Stimulated activated memory B cell treated with anti-CD40 and anti-IgM and Interleukin-4, amounts not matched to agents 10 μg/mL and 1 μg/mL and 100 μg/mL, for 72 hours (primary cell): Measurements from ENCODE around the gene IRF8.

Source experiments
- ATAC-seq: fragments of 150-1000 bp; cut with Tn5 transposase; 2 replicates; pipeline ENCODE4 v1.10.0; 2021
- H3K27ac Mint-ChIP-seq: one replicate; pipeline ENCODE4 v1.8.0; 2022; ENCODE audit warnings: mild to moderate bottlenecking, mixed read lengths
- H3K27me3 Mint-ChIP-seq: one replicate; pipeline ENCODE4 v1.8.0; 2022; ENCODE audit warnings: mixed read lengths
- H3K36me3 Mint-ChIP-seq: one replicate; pipeline ENCODE4 v1.8.0; 2022; ENCODE audit warnings: mixed read lengths
- H3K4me1 Mint-ChIP-seq: one replicate; pipeline ENCODE4 v1.8.0; 2022; ENCODE audit warnings: mixed read lengths
- H3K4me3 Mint-ChIP-seq: one replicate; pipeline ENCODE4 v1.8.0; 2022; ENCODE audit warnings: mild to moderate bottlenecking, moderate library complexity, mixed read lengths
- H3K9me3 Mint-ChIP-seq: one replicate; pipeline ENCODE4 v1.8.0; 2022; ENCODE audit warnings: mixed read lengths

IRF8 gene

DNA sequence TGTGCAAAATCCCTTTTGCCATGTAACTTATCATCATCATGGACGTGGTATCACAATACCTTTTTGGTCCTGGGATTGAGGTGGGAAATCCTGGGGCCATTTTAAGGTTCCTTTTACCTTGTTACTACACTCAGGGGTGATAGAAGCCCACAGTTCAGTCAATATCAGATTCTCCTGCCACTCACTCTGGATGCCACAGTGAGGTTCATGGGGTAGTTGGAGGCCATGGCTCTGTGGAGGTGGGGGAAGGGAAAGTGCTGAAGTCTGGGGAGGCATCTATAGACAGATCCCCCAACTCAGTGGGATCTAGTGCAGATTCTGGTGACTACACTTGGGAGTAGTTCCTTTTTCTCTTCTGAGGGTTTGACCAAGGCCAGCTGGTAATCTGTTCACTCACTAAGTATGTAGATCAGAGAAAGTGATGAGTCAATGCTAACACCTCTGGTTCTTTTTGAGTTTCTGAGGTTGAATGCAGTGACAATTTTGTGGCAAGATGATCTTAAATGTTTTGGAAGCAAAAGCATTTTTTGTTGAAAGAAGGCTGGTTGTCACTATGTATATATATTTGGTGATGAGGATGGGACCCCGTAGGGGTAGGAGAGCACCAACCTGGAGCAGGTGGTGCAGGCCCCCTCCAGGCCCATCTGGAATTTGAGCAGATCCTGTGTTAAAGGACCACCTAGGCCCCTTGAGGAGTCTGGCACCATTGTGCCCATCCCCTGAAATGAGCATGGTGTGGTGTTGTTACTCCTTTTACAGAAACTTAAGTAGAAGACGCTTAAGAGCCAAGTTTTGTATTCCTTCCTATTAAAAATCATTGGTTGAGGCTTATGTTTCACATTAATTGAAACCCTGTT, 18.8 kb upstream of the IRF8 start:
- no peaks in the 10 kb centered on the region for H3K36me3 Mint-ChIP-seq
- no peak overlapping the region for H3K4me3 Mint-ChIP-seq
- peak overlapping the region; percentile 46 for H3K27ac Mint-ChIP-seq
- peak; percentile 79 for ATAC-seq
- no peaks in the 10 kb centered on the region for H3K27me3 Mint-ChIP-seq
- H3K9me3 Mint-ChIP-seq: peaks cover 4% of the 10 kb centered on the region
- peaks cover 51% of the 10 kb centered on the region for H3K4me1 Mint-ChIP-seq

DNA sequence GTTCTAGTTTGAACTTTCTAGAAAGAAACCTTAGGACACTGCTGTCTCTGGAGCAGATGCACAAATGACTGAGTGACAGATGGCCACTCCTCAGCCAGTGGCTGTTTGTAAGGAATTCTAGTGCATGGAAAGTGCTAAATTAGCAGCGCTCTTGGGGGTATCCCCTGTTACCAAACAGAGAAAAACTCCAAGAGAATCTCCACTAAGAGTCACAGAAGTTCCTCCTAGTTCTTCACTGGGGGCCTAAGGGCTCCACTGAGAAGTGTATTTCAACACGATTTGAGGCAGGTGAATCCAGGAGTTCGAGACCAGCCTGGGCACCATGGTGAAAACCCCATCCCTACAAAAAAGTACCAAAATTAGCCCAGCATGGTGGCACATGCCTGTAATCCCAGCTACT, 18.1 kb upstream of the IRF8 start:
- Mint-ChIP-seq H3K36me3 (no peaks in the 10 kb centered on the region), H3K4me1 (peaks cover 53% of the 10 kb centered on the region), H3K27me3 (no peaks in the 10 kb centered on the region), H3K27ac (peak overlapping the region; percentile 68), H3K9me3 (peaks cover 4% of the 10 kb centered on the region), H3K4me3 (no peak overlapping the region)
- ATAC-seq: no peak

DNA sequence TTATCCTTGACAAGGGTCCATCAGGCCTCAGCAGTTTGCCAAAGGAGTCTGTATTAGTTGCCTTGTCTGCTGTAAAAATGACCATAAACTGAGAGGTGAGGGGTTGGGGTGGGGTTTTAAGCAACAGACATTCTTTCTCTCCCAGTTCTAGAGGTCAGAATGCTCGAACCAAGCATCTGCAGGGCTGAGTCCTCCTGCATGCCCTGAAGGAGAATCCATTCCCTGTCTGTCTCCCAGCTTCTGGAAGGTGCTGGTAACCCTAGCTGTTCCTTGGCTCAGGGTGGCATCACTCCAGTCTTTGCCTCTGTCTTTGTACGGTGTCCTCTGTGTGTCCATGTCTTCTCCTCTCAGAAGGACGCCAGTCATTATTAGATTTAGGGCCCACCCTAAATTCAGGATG, 17.5 kb upstream of the IRF8 start:
- ATAC-seq: no peak
- peak overlapping the region; percentile 68 for H3K27ac Mint-ChIP-seq
- H3K4me1 Mint-ChIP-seq: peaks cover 53% of the 10 kb centered on the region
- H3K4me3 Mint-ChIP-seq: no peak overlapping the region
- H3K36me3 Mint-ChIP-seq: no peaks in the 10 kb centered on the region
- H3K9me3 Mint-ChIP-seq: peaks cover 4% of the 10 kb centered on the region
- no peaks in the 10 kb centered on the region for H3K27me3 Mint-ChIP-seq

DNA sequence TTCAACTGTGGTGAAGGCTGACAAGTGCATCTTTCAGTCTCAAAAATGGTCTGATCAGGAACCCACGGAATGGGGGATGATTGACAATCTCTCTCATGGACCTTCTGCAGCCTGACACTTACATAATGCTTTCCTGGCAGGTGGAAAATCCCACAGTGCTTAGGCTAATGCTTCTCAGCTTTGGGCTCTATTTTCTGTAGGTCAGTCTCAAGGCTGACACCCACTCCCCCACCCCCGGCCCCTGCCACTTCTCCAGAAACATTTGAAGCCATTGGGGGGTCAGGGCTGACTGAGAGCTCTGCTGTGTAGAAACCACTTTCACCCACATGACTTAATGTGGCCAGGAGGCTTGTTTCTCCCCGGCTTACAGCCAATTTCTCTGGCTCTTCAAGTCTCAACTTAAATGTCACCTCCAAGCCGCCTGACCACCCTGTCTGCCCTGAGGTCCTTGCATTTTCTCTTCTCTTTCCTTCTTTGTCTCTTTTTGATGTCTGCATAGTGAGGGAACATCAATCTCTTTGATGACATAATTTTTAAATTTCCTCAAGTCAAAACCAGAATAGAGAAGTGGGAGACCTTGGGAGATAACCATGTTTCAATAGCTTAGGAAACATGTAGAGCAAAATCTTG, 16.7 kb upstream of the IRF8 start:
- H3K36me3 Mint-ChIP-seq: no peaks in the 10 kb centered on the region
- no peaks in the 10 kb centered on the region for H3K27me3 Mint-ChIP-seq
- peaks cover 56% of the 10 kb centered on the region for H3K4me1 Mint-ChIP-seq
- ATAC-seq: peak; percentile 90
- no peak overlapping the region for H3K4me3 Mint-ChIP-seq
- H3K9me3 Mint-ChIP-seq: peaks cover 2% of the 10 kb centered on the region
- peak overlapping the region; percentile 68 for H3K27ac Mint-ChIP-seq

DNA sequence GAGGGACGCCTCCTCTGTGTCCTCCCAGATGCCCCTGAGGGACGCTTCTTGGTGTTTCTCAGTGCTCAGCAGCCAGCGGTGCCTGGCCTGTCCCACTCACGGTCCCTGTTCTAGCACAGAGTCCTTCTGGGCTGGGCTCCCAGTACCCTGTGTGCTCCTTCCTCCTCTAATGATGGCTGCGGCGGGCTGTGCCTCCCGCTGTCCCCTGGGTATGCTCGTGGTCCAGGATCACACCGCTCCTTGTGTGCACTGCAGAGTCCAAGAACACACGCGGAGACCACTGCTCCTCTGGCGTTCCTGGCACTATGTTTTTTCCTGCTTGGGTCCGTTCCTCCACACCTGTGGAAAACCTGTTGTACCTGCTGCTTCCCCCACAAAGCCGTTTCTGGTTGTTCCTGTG, 15.1 kb upstream of the IRF8 start:
- H3K36me3 Mint-ChIP-seq: no peaks in the 10 kb centered on the region
- H3K27ac Mint-ChIP-seq: peak overlapping the region; percentile 72
- ATAC-seq: no peak
- H3K4me3 Mint-ChIP-seq: no peak overlapping the region
- no peaks in the 10 kb centered on the region for H3K27me3 Mint-ChIP-seq
- H3K4me1 Mint-ChIP-seq: peaks cover 69% of the 10 kb centered on the region
- H3K9me3 Mint-ChIP-seq: no peaks in the 10 kb centered on the region

DNA sequence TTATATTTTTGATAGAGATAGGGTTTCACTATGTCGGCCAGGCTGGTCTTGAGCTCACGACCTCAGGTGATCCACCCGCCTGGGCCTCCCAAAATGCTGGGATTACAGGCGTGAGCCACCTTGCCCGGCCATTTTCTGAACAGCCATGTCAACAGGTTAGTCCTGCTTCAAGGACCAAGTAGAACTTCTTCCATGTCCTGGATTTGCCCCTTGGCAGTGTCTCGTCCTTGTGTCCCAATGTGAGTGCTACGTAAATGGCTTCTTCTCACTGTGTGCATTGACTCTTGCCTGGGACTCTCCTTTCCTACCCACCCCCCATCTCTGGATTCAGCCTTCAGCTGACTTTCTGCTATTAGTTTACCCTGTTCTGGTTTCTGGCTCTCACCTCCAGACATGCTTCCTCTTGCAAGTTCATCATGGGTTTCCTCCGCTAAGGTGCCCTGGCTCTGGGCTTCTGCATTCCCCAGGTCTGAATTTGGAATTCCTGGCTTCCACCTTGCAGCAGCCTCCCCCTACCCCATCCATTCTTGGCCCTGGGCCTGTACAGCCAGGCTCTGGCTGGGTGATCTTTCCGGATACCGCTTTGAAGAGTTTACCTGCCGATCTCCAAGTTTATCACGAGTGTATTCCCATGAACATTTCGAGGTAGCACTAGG, 14.0 kb upstream of the IRF8 start:
- Mint-ChIP-seq H3K36me3 (no peaks in the 10 kb centered on the region), H3K27ac (peak overlapping the region; percentile 72), H3K4me1 (peaks cover 76% of the 10 kb centered on the region), H3K4me3 (no peak overlapping the region), H3K27me3 (no peaks in the 10 kb centered on the region), H3K9me3 (no peaks in the 10 kb centered on the region)
- ATAC-seq: no peak

DNA sequence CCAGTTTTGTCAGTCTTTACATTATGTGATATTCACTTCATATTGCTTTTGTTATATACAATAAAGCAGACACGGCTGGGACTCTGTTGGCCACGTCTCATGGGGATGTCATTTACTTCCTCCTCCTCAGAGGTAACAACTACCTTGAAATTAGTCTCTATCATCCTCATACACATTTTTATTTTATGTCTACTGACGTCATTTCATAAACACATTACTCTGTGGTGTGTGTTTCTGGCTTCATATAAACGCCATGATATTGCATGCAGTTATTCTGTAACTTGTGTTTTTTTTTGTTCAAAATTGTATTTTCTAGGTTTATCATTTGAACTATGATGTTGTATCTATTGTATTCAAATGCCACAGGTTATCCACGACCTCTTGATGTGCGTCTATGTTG, 13.4 kb upstream of the IRF8 start:
- Mint-ChIP-seq H3K4me1 (peaks cover 70% of the 10 kb centered on the region), H3K27me3 (no peaks in the 10 kb centered on the region), H3K4me3 (no peak overlapping the region)

DNA sequence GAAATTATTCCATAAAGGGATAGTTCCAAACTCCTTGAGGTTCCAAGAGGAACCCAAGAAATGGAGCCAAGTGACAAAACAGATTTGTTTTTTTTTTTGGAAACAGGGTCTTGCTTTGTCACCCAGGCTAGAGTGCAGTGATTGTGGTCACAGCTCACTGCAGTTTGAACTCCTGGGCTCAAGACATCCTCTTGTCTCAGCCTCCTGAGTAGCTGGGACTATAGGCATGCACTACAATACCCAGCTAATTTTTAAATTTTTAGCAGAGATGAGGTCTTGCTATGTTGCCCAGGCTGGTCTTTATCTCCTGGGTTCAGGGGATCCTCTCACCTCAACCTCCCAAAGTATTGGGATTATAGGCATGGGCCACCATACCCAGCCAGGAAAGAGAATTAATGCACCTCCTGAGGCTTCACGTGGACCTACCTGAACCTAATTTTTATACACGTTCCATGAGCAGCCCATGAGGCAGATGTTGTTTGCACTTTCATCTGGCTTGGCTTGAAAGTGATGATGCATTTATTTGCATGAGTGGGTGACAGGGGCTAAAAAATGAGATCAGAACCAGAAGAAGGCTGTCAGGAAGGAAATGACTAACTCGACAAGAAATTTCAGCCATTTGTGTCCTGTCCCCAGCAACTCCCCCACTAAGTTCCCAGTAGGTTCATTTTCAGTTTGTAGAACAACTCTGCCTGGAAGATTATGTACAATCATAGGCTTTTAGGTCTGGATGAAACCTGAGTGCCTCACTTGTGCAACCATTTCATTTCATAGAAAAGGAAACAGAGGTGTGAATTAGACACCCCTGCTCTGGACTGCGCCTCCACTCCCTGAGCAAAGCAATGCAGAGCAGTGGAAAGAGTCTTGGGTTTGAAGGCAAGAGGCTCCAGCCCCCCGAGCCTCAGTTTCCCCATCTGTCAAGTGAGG, 10.3 kb upstream of the IRF8 start:
- ATAC-seq: peak; percentile 91
- H3K4me1 Mint-ChIP-seq: peaks cover 53% of the 10 kb centered on the region
- peak overlapping the region; percentile 9 for H3K4me3 Mint-ChIP-seq
- peak overlapping the region; percentile 89 for H3K27ac Mint-ChIP-seq
- no peaks in the 10 kb centered on the region for H3K36me3 Mint-ChIP-seq
- no peaks in the 10 kb centered on the region for H3K27me3 Mint-ChIP-seq
- no peaks in the 10 kb centered on the region for H3K9me3 Mint-ChIP-seq

More for the DNA sequence above, 13.4 kb upstream of the IRF8 start:
- H3K36me3 Mint-ChIP-seq: no peaks in the 10 kb centered on the region
- H3K27ac Mint-ChIP-seq: peak overlapping the region; percentile 50
- ATAC-seq: no peak
- no peaks in the 10 kb centered on the region for H3K9me3 Mint-ChIP-seq

DNA sequence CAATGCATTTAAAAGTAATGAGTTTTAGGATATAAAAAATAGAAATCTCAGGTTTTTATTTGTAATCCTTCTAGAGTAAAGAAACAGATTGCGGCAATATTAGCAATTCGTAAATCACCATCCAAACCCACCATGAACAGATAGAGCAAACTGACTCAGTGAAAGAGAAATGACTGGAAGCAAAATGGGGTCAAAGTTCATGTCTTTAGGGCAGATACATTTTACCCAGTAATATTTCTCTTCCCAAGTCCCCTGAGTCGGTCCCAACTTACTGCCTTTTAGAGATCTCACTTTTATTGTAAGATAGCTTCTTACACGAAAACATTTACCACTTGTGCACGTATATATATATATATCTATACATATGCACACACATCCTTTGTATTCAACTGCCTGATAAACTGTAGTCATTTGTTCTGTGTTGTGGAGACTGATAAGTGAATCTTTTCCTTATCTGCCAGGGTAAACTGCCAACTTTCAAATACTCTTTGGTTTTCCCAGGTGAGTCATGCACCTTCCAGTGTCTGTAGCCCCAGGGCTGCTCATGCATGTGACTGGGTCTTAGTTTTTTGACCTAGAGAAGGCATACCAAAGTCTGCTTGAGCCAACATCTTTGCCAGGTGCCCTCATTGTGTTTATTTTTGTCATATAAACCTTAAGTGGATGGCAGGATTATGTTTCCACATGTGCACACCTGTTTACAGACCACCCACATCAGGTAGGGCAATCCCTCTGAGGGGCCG, 7.8 kb upstream of the IRF8 start:
- no peaks in the 10 kb centered on the region for H3K27me3 Mint-ChIP-seq
- H3K4me3 Mint-ChIP-seq: no peak overlapping the region
- H3K9me3 Mint-ChIP-seq: no peaks in the 10 kb centered on the region
- ATAC-seq: no peak
- H3K27ac Mint-ChIP-seq: peak overlapping the region; percentile 45
- peaks cover 47% of the 10 kb centered on the region for H3K4me1 Mint-ChIP-seq
- no peaks in the 10 kb centered on the region for H3K36me3 Mint-ChIP-seq

DNA sequence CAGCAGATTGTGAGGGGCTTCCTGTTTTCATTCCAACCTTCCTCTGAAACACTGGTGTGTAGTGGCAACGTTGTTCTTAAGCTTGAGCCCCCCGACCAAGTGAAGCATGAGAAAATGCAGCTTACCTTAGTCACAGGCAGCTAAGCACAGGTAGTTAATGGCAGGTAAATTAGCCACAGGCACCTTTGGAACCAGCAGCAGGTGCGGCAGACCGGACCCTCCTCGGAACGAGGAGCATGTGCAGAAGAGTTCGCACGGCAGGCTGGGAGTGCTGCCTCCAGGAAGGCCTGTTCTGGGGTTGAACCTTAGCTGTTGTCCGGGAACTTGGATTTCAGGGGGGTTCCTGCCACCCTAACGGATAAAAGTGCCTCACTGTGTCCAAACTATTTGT, 7.2 kb upstream of the IRF8 start:
- Mint-ChIP-seq H3K9me3 (no peaks in the 10 kb centered on the region), H3K36me3 (no peaks in the 10 kb centered on the region), H3K27me3 (no peaks in the 10 kb centered on the region), H3K27ac (no peak overlapping the region), H3K4me3 (no peak overlapping the region), H3K4me1 (peaks cover 47% of the 10 kb centered on the region)
- ATAC-seq: no peak

DNA sequence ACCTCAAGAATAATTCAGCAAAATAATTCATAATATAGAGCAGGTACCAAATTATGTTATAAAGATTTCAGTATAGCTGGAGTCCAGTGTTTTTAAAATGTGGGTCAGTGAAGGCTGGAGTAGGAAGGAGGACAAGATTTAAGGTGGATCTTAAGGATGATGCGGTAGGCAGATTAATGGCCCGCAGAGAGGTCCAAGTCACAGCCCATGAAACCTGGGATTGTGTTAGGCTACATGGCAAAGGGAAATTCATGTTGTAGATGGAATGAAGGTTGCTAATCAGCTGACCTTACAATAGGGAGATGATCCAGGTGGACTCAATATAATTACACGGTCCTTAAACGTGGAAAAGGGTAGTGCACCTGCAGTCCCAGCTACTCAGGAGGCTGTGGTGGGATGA, 6.2 kb upstream of the IRF8 start:
- no peak overlapping the region for H3K4me3 Mint-ChIP-seq
- peak overlapping the region; percentile 73 for H3K27ac Mint-ChIP-seq
- peaks cover 48% of the 10 kb centered on the region for H3K4me1 Mint-ChIP-seq
- H3K9me3 Mint-ChIP-seq: no peaks in the 10 kb centered on the region
- no peak for ATAC-seq
- H3K36me3 Mint-ChIP-seq: no peaks in the 10 kb centered on the region
- no peaks in the 10 kb centered on the region for H3K27me3 Mint-ChIP-seq

DNA sequence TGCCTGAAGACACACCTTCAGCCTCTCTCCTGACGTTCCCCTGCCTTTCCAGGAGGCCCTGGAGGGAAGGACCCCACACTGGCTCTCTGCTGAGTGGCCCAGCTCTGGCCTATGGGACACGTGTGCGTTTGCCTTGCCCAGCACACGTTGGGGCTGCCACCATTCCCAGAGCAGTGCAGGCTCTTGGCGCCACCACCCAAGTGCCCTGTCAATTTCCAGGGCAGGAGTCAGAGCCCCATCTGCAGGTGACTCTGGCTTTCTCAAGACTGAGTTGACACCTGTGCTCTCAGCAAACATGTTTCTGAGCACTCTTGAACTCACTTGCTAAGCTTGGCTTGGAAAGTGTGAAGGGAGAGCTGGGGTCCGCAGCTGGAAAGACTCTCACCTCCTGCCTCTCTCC, 4.7 kb upstream of the IRF8 start:
- ATAC-seq: peak; percentile 54
- H3K4me1 Mint-ChIP-seq: peaks cover 41% of the 10 kb centered on the region
- H3K4me3 Mint-ChIP-seq: no peak overlapping the region
- no peaks in the 10 kb centered on the region for H3K9me3 Mint-ChIP-seq
- peak overlapping the region; percentile 73 for H3K27ac Mint-ChIP-seq
- H3K36me3 Mint-ChIP-seq: no peaks in the 10 kb centered on the region
- no peaks in the 10 kb centered on the region for H3K27me3 Mint-ChIP-seq

DNA sequence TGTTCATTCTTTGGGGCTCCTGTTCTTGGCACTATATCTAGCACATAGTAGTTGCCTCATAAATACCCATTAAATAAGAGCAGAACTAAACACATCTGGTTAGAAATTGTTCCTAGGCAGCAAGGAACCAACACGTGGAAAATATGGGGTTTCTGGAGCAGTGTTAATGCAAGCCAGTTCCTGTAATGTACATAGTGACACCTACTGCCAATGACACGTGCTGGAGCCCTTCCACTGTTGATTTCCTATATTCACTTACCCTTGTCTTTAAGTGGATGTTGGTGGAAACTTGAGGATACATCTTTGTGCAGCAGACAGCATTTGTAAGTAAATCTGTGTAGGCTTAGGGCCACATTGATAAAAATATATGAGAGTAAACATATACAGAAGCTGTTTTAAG, 1.6 kb upstream of the IRF8 start:
- H3K36me3 Mint-ChIP-seq: peaks cover 27% of the 10 kb centered on the region

DNA sequence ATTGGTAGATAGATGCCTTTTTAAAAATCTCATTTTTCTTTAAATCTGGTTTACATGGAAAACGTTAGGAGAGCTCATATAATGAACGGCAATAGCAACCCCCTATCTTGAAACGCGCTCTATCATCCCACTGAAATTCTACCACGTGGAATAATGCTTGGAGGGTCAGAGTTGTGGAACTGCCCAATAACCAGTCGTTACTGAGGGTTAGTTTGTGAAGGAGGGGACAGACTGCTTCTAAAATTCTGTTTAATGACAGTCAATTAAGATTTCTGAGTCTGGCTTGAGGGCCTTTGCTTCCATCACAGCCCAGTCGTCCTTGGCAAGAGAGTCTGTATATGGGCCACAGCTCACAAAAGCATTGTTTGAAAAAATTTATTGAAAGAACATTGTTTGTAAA, 482 bp downstream of the IRF8 start:
- no peaks in the 10 kb centered on the region for H3K9me3 Mint-ChIP-seq
- peaks cover 58% of the 10 kb centered on the region for H3K4me1 Mint-ChIP-seq
- peak overlapping the region; percentile 93 for H3K4me3 Mint-ChIP-seq
- peak overlapping the region; percentile 84 for H3K27ac Mint-ChIP-seq
- H3K36me3 Mint-ChIP-seq: peaks cover 48% of the 10 kb centered on the region
- ATAC-seq: no peak
- H3K27me3 Mint-ChIP-seq: no peaks in the 10 kb centered on the region

More for the DNA sequence above, 1.6 kb upstream of the IRF8 start:
- Mint-ChIP-seq H3K27ac (no peak overlapping the region), H3K9me3 (no peaks in the 10 kb centered on the region), H3K27me3 (no peaks in the 10 kb centered on the region), H3K4me1 (peaks cover 55% of the 10 kb centered on the region), H3K4me3 (peak overlapping the region; percentile 49)
- no peak for ATAC-seq
